Measurements from ENCODE around the gene GRIN1. TPM values are rescaled to one million over a fixed set of nuclear protein-coding genes. Genes with fewer than 3 reads are reported as not detected.

Gene GRIN1
- total RNA-seq, 1 donor from 2014 or later = not detected

Small RNAs within 50 kb of the gene (microRNA-seq; reads per million reads assigned to microRNA genes)
- not detected for gene MIR3621

Other genes starting within 250 kb of the GRIN1 start
- gene FBXW5, start 194.4 kb upstream of the GRIN1 start, total RNA-seq = 157 TPM
- 3.6 TPM for gene C8G, start 193.9 kb upstream of the GRIN1 start, total RNA-seq
- gene LCN12, start 186.9 kb upstream of the GRIN1 start, total RNA-seq = 7.8 TPM
- gene PTGDS, start 161.7 kb upstream of the GRIN1 start, total RNA-seq = 3,579 TPM
- 11.7 TPM for gene LCNL1, start 156.2 kb upstream of the GRIN1 start, total RNA-seq
- gene PAXX, start 146.7 kb upstream of the GRIN1 start, total RNA-seq = 19.8 TPM
- gene CLIC3, start 142.6 kb upstream of the GRIN1 start, total RNA-seq = 1.6 TPM
- gene ABCA2, start 110.9 kb upstream of the GRIN1 start, total RNA-seq = 29.9 TPM
- not detected for gene FUT7, start 107.1 kb upstream of the GRIN1 start, total RNA-seq
- gene NPDC1, start 93.0 kb upstream of the GRIN1 start, total RNA-seq = 63.9 TPM
- 1.5 TPM for gene ENTPD2, start 85.1 kb upstream of the GRIN1 start, total RNA-seq
- 0.25 TPM for gene SAPCD2, start 68.6 kb upstream of the GRIN1 start, total RNA-seq
- 11.5 TPM for gene UAP1L1, start 61.6 kb upstream of the GRIN1 start, total RNA-seq
- 20.6 TPM for gene MAN1B1, start 52.2 kb upstream of the GRIN1 start, total RNA-seq
- gene DPP7, start 24.4 kb upstream of the GRIN1 start, total RNA-seq = 130 TPM
- gene LRRC26, start 30.9 kb downstream of the GRIN1 start, total RNA-seq = not detected
- gene TMEM210, start 32.9 kb downstream of the GRIN1 start, total RNA-seq = not detected
- gene ANAPC2, start 49.4 kb downstream of the GRIN1 start, total RNA-seq = 34.7 TPM
- 72.3 TPM for gene SSNA1, start 49.5 kb downstream of the GRIN1 start, total RNA-seq
- 18.0 TPM for gene TPRN, start 61.6 kb downstream of the GRIN1 start, total RNA-seq
- gene TMEM203, start 66.5 kb downstream of the GRIN1 start, total RNA-seq = 47.6 TPM
- 6.5 TPM for gene NDOR1, start 66.5 kb downstream of the GRIN1 start, total RNA-seq
- 31.5 TPM for gene RNF208, start 83.1 kb downstream of the GRIN1 start, total RNA-seq
- gene CYSRT1, start 86.0 kb downstream of the GRIN1 start, total RNA-seq = 0.27 TPM
- not detected for gene RNF224, start 88.3 kb downstream of the GRIN1 start, total RNA-seq
- gene SLC34A3, start 91.7 kb downstream of the GRIN1 start, total RNA-seq = not detected
- gene TUBB4B, start 102.1 kb downstream of the GRIN1 start, total RNA-seq = 463 TPM
- gene STPG3, start 112.1 kb downstream of the GRIN1 start, total RNA-seq = 0.58 TPM
- gene NELFB, start 116.2 kb downstream of the GRIN1 start, total RNA-seq = 35.2 TPM
- gene TOR4A, start 138.6 kb downstream of the GRIN1 start, total RNA-seq = 16.3 TPM
- 5.1 TPM for gene NRARP, start 163.1 kb downstream of the GRIN1 start, total RNA-seq

Measured in left ventricle myocardium inferior (tissue), 1 donor.